Activated CD4-positive, alpha-beta T cell treated with anti-CD3 and anti-CD28 coated beads for 24 hours (primary cell): Measurements from ENCODE around the gene CFLAR.
"Not testable (repeated sequence)": the region's sequence is repeated elsewhere in the genome, so short reads cannot be mapped to it uniquely, and the experiment has no call there.

Experiments
- DNase-seq, 2 donors: peaks; one replicate each; pipeline ENCODE4 v3.0.0-alpha.2; 2020; ENCODE audit warnings: low read depth in 2 of 2

CFLAR gene

DNA sequence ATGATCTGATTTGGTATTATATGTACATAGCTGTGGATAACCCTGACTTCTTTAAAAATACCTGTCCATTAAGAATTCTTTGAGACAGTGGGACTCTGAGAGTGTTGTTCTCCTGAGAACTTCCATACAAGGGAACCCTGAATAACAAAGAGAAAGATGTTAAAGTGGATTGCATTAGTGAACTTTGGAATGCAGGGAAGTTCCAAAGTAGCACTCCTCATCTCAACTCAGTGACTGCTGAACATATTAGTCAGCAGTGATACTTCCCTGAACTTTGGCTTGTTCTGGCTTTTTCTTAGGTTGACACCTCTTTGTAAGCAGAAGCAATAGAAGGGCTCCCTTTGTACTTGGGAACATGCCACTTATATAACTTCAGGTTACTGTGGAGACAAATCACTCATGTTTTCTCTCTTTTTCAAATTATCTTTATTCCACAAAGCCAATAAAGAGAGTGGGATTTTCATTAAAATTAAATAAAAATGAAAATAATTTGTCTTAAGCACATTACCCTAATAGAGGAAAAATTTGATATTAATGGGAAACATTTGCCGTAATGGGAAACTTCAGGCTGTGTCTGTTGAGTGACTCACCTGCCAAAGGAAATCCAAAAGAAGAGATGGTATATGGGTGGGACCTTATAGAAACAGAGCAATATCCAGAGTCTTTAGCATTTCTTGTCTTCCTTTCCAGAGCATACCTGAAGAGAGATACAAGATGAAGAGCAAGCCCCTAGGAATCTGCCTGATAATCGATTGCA lies 33.3 kb downstream of the CFLAR start:
- DNase-seq = no peak

DNA sequence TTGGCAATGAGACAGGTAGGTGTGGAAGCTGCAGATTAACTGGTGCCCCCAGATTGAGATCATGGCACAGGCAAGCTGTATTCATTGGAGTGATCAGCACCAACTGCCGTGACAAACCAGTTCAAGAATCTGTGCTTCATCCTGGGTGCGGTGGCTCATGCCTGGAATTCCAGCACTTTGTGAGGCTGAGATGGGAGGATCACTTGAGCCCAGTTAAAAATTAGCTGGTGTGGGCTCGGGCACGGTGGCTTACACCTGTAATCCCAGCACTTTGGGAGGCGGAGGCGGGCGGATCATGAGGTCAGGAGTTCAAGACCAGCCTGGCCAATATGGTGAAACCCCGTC lies 33.8 kb downstream of the CFLAR start:
- DNase-seq = not testable (repeated sequence)

- DNase-seq = no peak
Measured at GRCh38 chr2:201150454-201151020, 34.6 kb downstream of the CFLAR start.

GRCh38 chr2:201151127-201151981 lies 35.4 kb downstream of the CFLAR start:
- DNase-seq = no peak

DNA sequence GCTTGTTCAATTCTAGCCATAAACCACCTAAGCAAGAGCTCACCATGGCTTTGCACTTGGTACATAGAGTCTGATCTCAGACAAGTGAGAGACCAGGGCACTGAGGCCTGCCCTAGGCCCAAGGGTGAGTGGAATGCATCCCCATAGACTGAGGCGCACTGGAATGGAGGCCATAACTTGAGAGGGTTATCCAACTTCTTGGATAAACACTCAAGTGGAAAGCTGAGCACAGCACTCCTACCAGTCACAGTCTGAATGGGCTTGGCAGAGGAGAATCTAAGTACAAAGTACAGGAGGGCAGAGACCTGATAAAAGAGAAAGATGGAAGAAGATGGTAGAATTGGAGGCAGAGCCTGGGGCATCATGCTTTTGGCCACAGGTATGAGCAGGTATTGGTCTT lies 36.6 kb downstream of the CFLAR start:
- DNase-seq = no peak

DNA sequence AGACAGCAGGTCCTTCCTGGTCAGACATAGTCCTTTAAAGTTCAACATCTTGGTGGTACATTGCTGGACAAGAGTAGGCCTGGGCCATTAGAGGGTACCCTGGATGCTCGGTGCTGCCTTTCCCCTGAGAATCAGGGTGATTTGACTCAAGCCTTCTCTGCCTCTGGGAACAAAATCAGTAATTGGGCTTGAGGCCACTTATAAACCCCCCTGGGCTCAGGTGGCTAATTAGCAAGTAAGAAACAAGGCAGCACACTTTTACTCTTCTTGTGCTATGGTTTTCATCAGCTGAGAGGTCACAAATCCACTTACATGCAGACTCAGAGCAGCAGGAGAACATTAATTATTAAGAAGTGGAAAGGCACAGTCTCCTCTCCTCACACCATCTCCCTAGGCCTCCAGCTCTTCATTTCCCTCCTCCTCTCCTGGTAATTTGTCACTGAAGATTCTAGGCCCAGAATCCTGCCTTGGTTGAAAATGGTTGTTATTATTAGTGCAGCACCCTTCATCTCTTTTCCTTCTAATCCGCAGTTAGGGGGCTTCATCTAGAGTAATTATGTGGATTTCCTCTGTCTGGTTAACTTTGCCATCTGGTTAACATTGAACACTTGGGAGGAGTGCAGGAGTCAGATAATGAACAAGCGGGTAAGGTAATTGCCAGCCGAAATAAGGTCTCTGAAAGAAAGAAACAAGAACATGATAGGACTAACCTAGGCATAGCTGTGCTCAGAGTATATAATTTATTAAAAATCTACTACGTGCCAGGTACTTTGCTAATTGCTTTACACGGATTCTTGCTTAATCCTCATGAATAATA lies 37.2 kb downstream of the CFLAR start:
- DNase-seq = no peak

DNA sequence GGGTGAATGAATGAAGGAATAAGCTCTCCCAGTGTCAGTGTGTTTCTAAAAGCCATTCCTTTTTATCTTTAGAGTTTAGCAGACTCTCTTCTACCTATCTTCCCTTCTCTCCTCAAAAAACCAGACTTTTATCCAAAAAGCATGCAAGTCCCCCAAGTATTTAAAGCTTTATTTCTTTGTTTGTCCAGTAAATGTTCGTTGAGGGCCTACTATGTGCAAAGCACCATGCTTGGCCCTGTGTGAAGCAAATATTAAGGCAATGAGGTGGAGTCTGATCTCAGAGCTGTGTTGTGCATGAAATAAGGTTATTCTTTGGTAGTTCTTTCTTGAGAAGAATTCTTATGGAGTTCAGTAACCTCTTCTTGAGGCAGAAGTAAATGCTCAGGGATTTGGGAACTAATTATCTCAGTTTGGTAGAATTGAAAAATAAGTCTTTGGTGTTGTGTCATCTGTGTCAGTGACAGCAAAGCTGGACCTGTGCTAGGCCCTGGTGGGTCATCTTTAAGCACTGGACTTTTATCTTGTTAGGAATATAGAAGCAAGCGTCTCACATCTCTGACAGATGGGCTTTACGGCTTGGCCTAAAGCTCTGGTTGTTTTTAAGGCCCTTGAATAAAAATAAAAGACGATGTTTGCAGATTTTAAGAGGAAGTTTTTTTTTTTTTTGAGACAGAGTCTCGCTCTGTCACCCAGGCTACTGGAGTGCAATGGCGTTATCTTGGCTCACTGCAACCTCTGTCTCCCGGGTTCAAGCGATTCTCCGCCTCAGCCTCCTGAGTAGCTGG lies 38.8 kb downstream of the CFLAR start:
- no peak for DNase-seq

- no peak for DNase-seq
Measured at GRCh38 chr2:201156036-201156435, 40.1 kb downstream of the CFLAR start.

DNA sequence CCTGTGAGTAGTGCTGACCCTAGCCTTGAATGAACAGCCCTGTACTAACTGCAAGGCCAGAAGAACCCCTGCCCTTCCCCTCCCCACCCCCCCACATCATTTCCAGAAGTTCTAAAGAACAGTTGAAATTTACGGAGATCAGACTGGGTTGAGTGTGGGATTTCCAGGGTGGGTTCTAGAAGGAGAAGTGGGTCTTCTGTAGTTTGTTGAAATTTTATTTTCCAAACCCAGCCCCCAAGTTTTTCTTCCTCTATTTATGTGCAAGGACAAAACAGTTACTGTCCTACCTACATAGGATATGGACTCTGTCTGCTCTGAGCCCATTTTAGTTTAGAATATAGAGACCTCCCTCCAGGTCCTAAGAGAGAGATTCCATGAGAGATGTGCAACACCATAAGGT lies 40.7 kb downstream of the CFLAR start:
- no peak for DNase-seq

- DNase-seq = no peak
Measured at GRCh38 chr2:201157694-201158093, 41.7 kb downstream of the CFLAR start.

DNA sequence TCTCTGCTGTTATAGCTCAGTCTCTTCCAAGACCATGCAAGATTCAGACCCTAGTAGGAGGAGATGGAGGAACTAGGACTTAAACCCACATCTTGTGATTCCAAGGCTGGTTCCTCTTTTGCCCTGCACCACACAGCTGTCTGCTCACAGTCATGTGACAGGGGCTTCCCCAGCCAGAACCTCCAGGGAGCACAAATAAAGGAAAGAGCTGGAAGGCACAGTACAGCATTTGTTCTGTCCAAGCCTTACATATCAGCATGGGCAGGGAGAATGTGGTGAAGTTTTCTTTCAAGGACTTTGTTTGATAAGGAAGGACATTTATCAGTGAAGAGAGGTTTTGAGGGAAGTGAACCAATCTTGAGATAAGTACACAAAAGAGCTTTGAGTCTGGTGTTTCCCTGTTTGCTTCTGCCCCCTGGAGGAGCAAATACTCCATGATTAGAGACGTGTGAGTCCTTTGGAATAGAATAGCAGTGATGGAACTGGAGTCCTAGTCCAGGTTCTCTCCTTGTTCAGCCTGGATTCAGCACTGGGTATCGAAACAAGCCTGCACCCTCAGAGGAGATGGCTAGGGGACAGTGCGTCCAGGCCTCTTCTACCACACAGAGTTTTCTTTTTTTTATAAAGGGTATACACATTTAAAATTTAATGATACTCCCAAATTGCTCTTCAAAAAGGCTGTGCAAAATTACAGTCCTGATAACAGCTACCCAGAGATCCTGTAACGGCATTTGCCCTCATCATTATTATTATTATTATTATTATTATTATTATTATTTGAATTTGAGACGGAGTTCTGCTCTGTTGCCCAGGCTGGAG lies 42.4 kb downstream of the CFLAR start:
- DNase-seq = no peak

DNA sequence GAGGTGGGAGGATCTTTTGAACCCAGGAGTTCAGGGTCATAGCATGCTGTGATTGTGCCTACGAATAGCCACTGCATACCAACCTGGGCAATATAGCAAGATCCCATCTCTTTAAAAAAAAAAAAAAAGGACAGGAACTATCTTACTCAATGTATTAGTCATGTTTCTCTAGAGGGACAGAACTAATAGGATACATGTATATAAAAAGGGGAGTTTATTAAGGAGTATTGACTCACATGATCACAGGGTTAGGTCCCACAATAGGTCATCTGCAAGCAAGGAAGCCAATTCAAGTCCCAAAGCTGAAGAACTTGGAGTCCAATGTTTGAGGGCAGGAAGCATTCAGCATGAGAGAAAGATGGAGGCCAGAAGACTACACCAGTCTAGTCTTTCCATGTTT lies 48.2 kb downstream of the CFLAR start:
- DNase-seq = no peak

DNA sequence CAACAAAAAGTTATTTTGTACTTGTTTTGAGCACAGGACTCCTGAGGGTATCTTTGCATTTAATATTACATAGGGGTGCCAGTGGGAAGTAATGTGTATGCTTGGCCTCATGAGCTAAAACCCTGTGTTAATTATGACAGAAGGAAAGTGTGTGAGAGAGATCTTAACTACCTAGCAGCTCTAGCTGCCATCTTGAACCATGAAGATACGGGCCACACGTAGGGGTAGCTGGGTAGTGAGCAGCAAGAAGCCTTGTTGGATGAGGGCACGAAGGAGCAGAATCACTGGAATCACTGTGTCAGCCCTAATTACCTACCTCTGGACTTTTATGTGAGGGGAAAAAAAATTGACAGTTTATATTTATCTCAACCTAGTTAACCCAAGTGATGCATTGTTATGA lies 51.6 kb downstream of the CFLAR start:
- DNase-seq = no peak

GRCh38 chr2:201168496-201168895 lies 52.5 kb downstream of the CFLAR start:
- not testable (repeated sequence) for DNase-seq

DNA sequence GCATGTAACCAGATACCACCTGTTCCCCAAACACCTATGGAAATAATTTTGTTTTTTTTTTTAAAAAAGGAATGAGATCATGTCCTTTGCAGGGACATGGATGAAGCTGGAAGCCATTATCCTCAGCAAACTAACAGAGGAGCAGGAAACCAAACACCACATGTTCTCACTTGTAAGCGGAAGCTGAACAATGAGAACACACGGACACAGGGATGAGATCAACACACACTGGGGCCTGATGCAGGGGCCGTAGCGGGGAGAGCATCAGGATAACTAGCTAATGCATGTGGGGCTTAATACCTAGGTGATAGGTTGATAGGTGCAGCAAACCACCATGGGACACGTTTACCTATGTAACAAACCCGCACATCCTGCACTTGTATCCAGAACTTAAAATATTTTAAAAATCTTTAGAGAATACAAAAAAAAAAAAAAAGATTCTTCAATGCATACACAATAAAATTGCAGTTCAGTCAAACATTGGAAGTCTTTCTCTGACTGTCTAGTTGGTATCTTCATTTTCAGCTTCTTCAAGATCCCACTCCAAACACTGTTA lies 55.4 kb downstream of the CFLAR start:
- no peak for DNase-seq

GRCh38 chr2:201172279-201172678 lies 56.3 kb downstream of the CFLAR start:
- DNase-seq = no peak

- DNase-seq = no peak
Measured at GRCh38 chr2:201174687-201175086, 58.7 kb downstream of the CFLAR start.

DNA sequence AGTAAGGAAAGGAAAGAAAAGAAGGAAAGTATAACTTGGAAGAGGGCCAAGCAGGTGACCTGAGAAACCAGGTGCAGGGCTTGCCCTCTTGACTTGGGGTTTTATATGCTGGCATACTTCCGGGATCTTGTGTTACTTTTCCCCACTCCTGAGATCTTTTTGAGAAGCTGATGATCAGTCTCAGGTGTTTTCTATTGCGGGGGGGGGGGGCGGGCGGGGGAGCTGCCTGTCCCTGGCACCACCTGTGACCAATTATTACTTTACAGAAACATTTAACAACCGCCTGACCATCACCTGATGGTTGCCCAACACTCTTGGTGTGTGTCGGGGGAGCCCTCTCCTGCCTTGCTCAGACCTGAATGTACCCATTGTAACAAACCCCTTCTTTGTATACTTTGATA lies 60.1 kb downstream of the CFLAR start:
- no peak for DNase-seq

- DNase-seq = no peak
Measured at GRCh38 chr2:201180010-201180409, 64.0 kb downstream of the CFLAR start.
